ENCODE results near the gene NFU1. TPM values are rescaled to one million over a fixed set of nuclear protein-coding genes. Genes with fewer than 3 reads are reported as not detected.

Gene NFU1
- total RNA-seq, 3 donors from 2014 or later: 46.1 to 69.9 (median 49.8) TPM

- TF ChIP-seq CTCF (IDR thresholded peaks at IDR 0.05): no peak
- TF ChIP-seq POLR2AphosphoS5 (IDR thresholded peaks at IDR 0.05): no peak
- no peak for TF ChIP-seq POLR2A (IDR thresholded peaks at IDR 0.05)
- Histone ChIP-seq H3K36me3 (no peaks in the 10 kb centered on the region), H3K27me3 (no peaks in the 10 kb centered on the region), H3K4me1 (no peaks in the 10 kb centered on the region), H3K4me3 (no peak overlapping the region), H3K27ac (peak overlapping the region; percentile 96 to 98), H3K9me3 (no peaks in the 10 kb centered on the region)
- intact Hi-C loops (cut with DNase I; ENCODE audit: low total_unique reads): no loop called here
- DNase-seq (ENCODE audit: low spot score in 2 of 2): no peak
Observed at GRCh38 chr2:69438580-69438979, 1.3 kb upstream of the NFU1 start.

DNA sequence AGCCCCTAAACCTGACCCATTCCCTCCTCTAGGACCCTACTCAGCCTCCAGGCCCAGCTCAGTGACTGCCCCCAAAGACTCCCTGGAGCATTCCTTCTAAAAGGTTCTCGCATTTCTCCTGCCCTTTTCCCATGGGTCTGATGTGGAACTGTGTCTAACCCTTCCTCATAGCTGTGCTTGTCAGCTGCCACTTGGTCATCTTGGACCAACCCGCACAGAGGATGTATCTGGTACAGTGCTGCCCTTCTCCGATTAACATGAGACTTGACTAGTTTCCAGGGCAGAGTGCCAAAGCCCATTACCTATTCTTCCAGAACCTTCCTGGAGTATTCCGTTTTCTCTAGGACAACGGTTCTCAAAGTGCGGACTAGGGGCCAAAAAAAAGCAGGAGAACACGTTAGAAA lies 518 bp upstream of the NFU1 start:
- TF ChIP-seq POLR2AphosphoS5 (IDR thresholded peaks at IDR 0.05): no peak
- no peak for TF ChIP-seq CTCF (IDR thresholded peaks at IDR 0.05)
- TF ChIP-seq POLR2A (IDR thresholded peaks at IDR 0.05): no peak
- H3K9me3 ChIP-seq: no peaks in the 10 kb centered on the region
- peak in 1 of 2 donors; percentile 61 for DNase-seq (ENCODE audit: low spot score in 2 of 2)
- H3K4me3 ChIP-seq: peak overlapping the region; percentile 74 to 92 (median 79)
- intact Hi-C loops (cut with DNase I; ENCODE audit: low total_unique reads): no loop called here
- H3K27ac ChIP-seq: peak overlapping the region; percentile 96 to 98
- no peaks in the 10 kb centered on the region for H3K4me1 ChIP-seq
- no peaks in the 10 kb centered on the region for H3K36me3 ChIP-seq
- no peaks in the 10 kb centered on the region for H3K27me3 ChIP-seq

GRCh38 chr2:69436596-69436937 lies 668 bp downstream of the NFU1 start:
- Histone ChIP-seq H3K4me1 (no peaks in the 10 kb centered on the region), H3K27ac (peak overlapping the region; percentile 96 to 98), H3K4me3 (peak overlapping the region; percentile 74 to 92 (median 79)), H3K36me3 (no peaks in the 10 kb centered on the region), H3K9me3 (no peaks in the 10 kb centered on the region), H3K27me3 (no peaks in the 10 kb centered on the region)
- TF ChIP-seq POLR2AphosphoS5 (IDR thresholded peaks at IDR 0.05): no peak
- no peak for TF ChIP-seq CTCF (IDR thresholded peaks at IDR 0.05)
- no peak for TF ChIP-seq POLR2A (IDR thresholded peaks at IDR 0.05)
- DNase-seq (ENCODE audit: low spot score in 2 of 2): no peak
- intact Hi-C loops (cut with DNase I; ENCODE audit: low total_unique reads): no loop called here

DNA sequence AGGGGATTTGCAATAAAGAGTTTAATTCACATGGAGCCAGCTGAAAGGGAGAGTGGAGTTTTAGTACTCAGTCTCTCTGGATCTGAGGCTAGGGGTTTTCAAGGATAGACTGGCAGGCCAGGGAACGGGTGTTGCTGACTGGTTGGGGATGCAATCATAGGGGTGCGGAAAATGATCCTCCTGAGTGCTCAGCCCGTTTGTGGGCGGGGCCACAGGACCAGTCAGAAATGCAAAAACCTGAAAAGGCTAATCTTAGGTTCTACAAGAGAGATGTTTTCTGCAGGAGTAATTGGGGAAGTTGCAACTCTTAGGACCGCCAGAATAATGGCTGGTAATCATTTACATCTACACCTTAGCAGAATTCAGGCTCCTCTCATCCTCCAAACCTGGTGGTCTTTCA lies 2.5 kb downstream of the NFU1 start:
- no peak for DNase-seq (ENCODE audit: low spot score in 2 of 2)
- no peaks in the 10 kb centered on the region for H3K36me3 ChIP-seq
- no peak for TF ChIP-seq POLR2A (IDR thresholded peaks at IDR 0.05)
- no peak for TF ChIP-seq POLR2AphosphoS5 (IDR thresholded peaks at IDR 0.05)
- intact Hi-C loops (cut with DNase I; ENCODE audit: low total_unique reads): no loop called here
- H3K4me1 ChIP-seq: no peaks in the 10 kb centered on the region
- no peak overlapping the region for H3K4me3 ChIP-seq
- H3K27me3 ChIP-seq: no peaks in the 10 kb centered on the region
- H3K27ac ChIP-seq: no peak overlapping the region
- H3K9me3 ChIP-seq: no peaks in the 10 kb centered on the region

DNA sequence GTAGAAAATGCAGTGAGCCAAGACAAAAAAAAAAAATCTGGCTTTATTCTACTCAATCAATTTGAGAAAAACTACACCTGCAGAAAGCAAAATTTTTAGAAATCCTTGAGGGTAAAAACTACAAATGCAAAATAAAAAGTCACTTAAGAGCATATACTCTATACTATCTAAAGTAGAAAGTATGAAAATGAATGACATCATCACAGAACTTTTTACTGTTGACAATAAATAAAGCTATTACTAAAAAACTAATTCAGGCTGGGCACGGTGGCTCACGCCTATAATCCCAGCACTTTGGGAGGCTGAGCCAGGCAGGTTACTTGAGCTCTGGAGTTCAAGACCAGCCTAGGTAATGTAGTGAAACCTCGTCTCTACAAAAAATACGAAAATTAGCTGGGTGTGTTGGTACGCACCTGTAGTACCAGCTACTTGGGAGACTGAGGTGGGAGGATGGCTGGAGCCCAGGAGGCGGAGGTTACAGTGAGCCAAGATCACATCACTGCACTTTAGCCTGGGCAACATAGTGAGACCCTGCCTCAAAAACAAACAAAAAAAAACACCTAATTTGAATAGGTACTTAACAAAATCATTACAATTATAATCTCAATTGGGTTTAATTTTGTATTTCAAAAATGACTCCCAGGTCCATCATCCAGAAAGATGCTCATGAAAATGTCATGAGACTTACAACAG lies 7.6 kb downstream of the NFU1 start:
- peaks cover 6% of the 10 kb centered on the region for H3K36me3 ChIP-seq
- no peak for TF ChIP-seq POLR2AphosphoS5 (IDR thresholded peaks at IDR 0.05)
- TF ChIP-seq CTCF (IDR thresholded peaks at IDR 0.05): no peak
- TF ChIP-seq POLR2A (IDR thresholded peaks at IDR 0.05): no peak
- H3K27ac ChIP-seq: no peak overlapping the region
- H3K9me3 ChIP-seq: no peaks in the 10 kb centered on the region
- DNase-seq (ENCODE audit: low spot score in 2 of 2): no peak
- intact Hi-C loops (cut with DNase I; ENCODE audit: low total_unique reads): no loop called here
- H3K4me1 ChIP-seq: no peaks in the 10 kb centered on the region
- H3K4me3 ChIP-seq: no peak overlapping the region
- H3K27me3 ChIP-seq: no peaks in the 10 kb centered on the region
